GM19463 (cell line): ENCODE data around the gene BTBD9.

Source experiments
- ATAC-seq: cut with Tn5 transposase; IDR thresholded peaks from one replicate; pipeline ENCODE4 v1.9.1; 2021; ENCODE audit warnings: mild to moderate bottlenecking, moderate library complexity; ENCODE audit not compliant: unreplicated experiment

Gene BTBD9

DNA sequence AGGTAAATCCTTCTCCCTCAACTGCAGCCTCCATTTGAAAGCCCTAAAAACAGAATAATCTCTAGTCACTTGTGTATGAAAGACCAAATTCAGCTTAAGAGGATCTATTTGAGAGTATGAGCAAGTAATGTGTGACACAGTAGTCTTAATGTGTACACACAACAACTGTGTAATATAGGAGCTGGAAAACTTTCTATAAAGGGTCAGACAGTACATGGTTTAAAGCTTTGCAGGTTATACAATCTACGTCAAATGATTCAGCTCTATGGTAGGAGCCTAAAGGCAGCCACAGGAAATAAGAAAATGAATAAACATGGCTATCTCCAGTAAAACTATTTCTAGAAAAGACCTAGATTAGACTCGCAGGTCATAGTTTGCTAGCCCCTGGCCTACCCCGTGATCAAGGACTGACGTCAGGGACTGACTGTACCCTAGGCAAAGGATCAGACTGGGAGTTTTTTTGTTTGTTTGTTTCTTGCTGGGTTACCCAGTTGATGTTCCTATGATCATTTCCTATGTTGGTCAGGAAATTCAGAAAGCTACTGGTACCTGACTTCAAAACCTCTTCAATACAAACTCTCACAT lies 39.7 kb downstream of the BTBD9 start:
- ATAC-seq: no peak

DNA sequence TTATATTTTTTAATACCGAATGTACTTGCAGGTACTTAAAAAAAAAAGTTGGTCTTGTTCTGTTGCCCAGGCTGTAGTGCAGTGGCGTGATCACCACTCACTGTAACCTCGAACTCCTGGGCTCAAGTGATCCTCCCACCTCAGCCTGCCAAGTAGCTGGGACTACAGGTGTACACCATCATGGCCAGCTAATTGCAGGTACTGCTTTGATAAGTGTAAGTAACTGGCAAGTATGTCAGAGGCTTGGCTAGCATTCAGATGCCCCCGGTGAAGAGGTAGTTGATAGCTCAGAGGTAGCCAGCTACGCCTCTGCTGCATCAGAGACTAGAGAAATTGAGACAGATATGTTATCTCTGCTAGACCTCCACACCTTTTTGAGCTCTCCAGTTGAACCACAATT lies 40.5 kb downstream of the BTBD9 start:
- no peak for ATAC-seq

DNA sequence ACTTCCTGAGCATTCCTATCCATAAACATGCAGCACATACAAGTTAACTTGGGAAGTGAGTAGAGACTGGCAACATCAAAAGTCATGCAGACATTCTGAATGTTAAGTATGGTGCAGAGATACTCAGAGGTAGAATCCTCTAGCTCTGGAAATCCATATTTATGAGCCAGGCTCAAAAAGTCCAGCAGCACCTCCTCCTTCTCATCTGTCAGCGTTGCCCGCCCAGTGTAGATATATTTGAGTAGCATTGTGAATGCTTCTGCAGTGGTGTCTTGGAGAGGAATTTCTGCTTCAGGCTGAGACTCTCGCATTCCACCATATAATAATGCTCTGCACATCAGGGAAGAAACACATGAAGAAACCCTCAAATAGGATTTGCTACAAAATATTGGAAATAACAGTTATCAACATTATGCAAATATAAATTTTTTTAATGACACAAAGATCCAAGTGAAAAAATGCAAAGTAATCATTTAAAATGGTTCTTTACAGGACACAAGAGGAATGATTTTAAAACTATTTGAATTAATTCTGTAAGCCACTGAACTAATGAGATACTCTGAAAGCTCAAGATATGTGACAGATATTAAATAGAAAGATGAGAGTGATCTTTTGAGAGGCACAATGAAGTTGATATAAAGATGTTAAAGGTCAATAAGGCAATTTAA lies 45.6 kb downstream of the BTBD9 start:
- no peak for ATAC-seq

DNA sequence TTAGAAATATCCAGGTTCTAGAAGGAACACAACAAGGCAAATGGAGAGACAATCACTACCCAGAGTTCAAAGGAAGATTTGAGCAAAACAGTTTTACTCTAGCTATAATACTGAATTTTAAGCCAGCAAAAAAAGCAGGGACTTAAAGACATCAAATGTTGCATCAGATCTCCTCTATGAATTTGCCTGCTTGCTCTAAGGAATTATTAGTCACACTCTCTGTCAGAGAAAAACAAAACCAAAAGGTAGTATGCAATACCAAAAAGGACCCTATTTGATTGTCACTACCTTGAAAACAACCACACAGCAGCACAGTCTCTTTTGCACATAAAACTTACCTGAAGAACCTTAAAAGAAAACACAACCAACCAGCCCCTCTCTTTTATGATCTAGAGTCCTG lies 46.3 kb downstream of the BTBD9 start:
- no peak for ATAC-seq

DNA sequence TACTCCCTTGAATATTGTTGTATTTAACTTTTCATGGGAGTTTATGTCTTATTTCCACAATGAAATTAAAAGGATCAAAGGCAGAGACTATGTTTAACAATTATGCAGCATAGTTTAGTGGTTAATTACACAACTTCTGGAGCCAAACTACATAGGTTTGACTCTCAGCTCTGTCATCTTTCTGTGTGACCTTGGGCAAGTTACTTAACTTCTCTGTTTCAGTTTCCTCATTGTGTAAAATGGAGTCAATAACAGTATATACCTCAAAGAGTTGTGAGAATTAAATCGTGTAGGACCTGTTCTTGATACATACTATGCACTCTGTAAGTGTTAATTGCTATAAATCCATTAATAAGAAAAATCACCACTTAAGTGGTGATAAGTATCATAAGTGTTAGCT lies 48.3 kb downstream of the BTBD9 start:
- no peak for ATAC-seq

DNA sequence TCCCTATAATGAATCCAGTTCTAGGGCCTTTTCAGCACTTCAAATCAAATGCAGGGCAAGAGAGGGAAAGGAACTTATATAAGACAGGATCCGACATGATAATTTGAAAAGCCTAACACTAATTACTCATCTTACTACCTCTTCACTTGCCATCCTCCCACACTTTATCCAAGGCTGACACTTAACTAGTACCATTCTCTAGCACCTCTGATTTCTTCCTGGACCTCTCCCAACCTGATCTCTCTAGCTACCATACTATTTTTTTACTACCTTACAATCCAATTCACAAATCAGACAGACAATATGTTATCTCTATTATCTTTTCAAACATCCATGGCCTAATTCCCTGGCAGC lies 50.4 kb downstream of the BTBD9 start:
- ATAC-seq: no peak

DNA sequence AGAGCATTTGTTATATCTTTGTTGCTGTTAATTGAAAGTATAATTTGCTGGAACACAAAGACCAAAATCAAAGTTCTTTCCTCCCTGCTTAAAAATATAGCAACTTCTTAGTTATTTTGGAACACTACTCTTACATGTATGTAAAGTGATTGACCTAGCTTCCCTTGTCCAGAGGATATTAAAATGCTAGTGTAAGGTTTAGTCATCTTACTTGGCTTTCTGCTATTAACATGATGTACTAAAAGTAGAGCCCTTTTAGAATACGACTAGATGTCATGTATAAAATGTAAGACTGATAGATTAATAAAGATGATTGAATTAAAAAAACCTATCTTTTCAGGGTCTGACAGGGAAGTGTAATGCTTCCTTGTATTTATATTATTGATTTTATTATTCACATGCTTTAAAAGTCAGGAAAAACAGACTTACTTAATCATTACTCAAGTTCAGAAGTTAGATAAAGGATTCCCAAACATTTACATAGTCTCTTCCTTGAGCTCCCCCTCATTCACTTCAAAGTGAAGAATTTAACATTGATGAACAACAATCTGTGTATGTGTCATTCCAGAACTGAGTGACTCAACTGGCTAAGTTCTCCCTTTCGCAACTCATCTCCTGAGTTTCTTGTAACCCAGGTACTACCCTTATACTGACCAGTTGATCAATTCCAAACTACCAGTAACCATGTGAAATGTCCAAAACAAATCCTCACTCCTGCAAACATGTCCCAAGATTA lies 50.9 kb downstream of the BTBD9 start:
- ATAC-seq: no peak

DNA sequence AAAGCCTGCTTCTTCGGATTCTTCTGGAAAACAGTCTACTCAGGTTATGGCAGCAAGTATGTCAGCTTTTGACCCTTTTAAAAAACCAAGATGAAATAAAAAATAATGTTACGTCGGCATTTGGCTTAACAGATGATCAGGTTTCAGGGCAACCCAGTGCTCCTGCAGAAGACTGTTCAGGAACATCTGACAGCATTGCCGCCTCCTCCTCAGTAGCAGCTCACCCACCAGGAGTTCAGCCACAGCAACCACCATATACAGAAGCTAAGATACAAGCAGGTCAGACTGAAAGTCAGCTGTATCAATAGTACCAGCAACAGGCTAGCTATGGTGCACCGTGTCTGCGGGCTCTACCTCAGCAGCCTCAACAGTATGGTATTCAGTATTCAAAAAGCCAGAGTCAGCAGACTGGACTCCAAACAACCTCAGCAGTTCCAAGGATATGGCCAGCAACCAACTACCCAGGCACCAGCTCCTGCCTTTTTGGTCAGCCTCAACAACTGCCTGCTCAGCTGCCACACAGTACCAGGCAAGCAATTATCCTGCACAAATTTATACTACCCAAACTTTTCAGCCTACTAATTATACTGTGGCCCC lies 51.9 kb downstream of the BTBD9 start:
- no peak for ATAC-seq

DNA sequence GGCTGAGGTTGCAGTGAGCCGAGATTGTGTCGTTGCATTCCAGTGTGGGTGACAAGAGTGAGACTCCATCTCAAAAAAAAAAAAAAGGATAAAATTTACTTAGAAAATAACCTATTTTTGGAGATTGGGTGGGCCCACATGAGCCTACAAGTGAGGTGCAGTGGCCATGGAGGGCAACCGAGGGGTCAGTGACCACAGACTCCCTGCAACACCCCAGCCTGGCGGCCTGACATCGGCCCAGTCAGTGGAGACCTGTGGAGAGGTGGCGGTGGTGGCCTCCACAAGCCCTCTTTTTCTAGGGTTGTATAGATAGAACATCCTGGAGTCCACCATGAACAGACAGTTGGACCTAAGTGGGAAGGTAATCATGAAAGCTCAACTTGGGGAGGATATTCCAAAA lies 52.7 kb downstream of the BTBD9 start:
- no peak for ATAC-seq

DNA sequence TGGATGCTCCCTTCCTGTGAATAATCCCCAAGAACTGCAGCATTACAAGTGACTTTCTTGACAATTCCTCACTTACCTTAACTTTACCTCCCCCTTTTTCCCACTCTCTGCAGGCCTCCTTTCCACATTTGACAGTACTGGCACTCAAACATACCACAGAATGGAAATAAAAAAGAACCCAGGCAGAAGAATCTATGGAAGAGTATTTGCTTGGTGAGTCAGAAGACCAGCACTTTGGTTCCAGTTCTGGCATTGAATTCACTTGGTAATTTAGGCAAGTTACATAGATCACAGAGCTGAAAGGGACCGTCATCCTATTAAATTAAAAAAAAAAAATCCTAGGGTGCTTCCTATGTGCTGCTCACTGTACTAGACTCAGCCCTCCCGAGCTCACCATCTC lies 55.0 kb downstream of the BTBD9 start:
- ATAC-seq: no peak

DNA sequence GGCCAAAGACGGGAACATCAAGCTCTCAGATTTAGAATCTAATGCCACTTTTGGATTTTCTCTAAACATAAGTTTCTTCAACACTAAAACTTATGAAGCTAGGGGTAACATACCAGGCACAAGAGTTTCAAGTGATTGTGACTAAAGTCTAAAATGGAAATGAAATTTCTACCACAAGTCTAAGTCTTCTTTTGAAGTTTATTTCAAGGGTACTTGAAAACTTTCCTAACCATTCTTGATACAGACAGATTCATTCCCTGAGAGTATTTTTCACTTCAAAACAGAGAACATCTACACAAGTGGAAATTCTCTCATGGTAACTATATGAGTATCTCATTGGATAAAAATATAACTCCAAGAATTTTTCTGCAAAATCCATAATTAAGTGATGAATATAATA lies 56.2 kb downstream of the BTBD9 start:
- ATAC-seq: no peak

DNA sequence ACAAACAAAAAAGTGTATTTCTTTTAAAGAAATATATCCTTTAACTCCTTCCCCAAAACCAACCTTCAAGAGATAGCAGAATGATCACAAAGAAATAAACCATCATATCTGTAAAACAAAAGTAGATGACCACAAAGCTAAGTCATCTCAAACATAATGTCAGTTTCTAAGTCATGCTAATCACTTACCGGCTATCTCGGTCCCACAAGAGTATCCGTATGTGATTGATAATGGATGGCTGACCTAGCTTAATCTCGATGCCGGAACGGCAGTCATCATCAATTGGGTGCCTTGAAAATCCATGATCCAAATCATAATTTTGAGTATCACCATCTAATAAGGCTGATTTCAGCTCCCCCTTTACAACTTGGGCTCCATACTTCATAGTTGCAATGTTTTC lies 59.7 kb downstream of the BTBD9 start:
- ATAC-seq: no peak

DNA sequence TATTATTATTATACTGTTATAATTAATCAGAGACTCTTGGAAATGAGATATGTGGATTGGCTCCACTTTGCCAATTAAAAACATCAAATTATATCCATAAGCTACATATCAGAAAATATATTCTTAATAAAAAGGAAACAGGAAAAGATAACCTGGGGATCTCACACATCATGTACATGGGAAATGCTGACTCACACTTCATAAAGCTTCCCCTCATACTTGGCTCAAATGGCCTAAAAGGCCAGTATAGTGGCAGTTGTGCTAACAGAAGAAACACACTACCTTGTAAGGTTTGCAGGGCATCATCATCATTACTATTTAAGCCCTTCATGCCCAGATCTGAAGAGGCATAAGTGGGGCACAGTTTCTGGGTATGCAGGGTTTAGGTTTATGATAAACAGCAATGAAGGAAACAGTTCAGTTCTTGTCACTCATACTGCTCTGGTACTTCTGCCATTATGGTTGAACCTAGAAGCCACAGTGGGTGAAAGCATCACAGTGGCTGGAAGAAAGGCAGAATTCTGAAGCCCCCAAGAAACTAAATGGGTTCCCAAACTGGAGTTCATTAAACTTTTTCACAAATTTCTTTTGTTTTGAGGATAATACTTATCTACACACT lies 60.6 kb downstream of the BTBD9 start:
- ATAC-seq: no peak

DNA sequence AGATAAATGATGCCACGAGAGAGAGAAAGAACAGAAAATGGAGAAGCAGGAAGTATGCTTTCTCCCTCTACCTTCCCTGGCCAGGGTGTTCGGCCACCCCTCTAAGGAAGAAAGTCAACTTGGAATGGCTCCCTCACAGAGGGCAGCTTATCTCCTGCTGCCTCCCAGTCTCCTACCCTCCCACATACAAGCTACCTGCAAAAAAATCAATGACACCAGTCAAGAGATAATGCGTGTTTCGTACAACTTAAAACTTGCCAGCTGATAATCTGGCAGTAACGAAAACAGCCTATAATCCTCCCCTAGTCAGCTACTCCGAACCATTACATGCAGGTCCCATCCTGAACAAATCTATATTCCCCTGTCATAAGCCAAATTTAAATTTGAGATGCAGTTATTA lies 61.7 kb downstream of the BTBD9 start:
- ATAC-seq: no peak

DNA sequence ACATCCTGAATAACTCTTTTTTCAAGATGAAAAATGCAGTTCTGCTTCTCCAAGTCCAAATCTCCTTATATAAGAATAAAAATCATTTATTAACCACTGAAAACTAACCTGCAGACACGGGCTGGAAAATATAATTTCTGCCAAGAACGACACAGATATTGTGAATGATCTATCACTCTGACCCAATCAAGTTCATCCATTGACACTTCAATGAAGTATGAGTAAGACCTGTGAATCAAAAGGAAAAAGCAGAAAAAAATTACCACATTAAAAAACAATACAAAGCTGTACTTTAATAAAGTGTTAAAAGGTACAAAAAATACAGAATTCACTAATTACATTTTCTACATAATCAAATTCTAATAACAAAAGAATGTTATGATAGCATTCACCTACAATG lies 62.2 kb downstream of the BTBD9 start:
- ATAC-seq: no peak

DNA sequence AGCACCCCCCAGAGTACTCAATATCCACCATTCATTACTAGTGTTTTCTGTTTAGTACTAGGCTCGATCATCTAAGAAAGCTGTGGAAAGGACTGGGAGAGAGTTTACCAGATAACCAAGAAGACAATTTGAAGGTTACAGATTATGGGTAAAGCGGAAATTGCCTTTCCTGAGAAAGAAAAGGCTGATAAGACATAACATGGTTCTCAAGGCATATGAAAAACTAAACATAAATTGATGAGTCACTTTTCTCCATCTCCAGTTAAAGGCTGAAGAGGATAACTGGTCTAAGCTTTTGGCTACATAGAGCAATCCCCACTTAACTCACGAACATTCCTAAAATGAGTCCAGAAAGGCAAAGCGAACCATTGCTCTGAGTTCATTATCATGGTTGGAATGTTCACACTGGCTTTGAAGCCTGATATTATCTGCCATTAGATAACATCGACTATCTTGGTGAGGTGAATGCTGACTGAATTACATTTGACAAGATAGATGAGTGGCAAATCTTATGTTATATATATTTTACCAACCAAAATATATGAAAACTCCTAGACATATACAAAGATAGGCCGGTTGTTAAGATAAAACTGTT lies 65.8 kb downstream of the BTBD9 start:
- no peak for ATAC-seq

DNA sequence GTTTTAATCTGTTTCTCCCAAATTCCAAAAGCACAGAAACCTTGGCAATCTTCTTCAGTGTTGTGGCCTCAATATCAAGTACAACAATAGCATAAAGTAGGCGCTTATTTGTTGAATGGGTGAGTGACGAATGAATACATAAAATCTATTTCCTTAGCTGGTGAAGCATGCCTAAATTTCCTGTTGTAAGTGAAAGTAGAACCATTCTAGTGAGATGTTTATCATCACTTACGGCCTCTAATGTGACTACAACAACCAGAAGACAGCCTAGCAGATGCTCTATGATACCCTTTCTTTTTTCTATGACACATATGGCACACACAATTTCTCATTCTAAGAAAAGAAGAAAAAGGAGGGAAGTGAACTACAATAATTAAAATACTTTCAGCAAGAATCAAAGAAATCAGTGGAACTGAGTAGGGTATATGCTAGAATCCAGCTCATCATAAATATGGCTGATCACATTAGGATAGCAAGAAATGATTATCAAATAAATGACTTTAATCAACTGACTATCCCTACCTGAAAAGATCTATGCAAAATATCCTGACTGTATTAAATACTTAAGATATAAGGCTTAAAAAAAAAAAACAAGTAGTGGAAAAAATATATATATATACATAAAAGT lies 67.4 kb downstream of the BTBD9 start:
- ATAC-seq: no peak

DNA sequence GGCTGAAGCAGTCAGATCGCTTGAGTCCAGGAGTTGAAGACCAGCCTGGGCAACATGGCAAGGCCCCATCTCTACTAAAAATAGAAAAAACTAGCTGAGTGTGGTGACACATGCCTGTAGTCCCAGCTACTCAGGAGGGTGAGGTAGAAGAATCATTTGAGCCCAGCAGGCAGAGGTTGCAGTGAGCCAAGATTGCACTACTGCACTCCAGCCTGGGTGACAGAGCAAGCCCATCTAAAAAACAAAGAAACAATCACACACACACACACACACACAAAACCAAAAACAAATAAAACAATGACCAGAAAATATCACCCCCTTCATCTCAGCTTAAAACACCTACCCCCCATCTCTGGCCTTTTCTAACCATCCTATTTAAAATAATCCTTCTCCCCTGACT lies 68.0 kb downstream of the BTBD9 start:
- ATAC-seq: no peak

DNA sequence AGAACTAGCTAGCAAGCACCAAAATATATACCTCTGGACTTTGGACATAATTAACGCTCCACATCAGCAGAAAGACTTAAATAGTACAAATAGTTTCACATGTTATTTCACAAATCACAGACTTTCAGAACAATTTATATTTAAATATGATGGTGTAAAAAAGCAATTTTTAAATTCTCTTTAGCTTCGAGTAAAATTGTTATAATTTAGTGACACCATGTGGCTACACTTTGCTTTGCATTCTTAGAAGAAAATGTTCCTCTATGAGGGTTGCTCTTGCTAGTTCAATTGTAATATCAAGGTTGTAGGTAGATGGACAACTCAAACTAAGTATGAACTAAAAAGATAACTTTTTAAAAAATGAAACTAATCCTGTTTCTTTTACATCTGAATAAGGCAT lies 69.0 kb downstream of the BTBD9 start:
- ATAC-seq: no peak

DNA sequence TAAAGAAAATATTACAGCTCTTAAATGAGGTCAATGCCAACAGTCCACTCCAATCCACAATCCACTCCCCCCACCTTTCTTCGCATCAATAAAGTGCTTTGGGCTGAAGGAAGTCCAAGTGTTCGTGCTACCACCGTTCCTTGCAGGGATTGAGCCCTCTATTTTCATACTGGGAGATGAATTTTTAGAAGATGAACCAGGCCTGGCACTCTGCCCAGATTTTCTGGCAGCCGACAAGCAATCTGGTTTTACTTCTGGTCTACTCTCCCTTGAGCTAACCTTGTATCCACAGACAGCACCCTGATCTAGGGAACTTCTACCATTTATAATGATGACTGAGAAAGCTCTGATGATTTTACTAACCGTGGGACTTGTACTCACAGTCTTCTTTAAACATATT lies 72.3 kb downstream of the BTBD9 start:
- ATAC-seq: no peak
